Heart left ventricle (tissue), 16 donors: ENCODE results near the gene SLC6A11. TPM values are rescaled to one million over a fixed set of nuclear protein-coding genes. Genes with fewer than 3 reads are reported as not detected.

Experiments used
- ATAC-seq, 4 donors: fragments of 200-7000 bp; cut with Tn5 transposase; one replicate each; pipeline ENCODE4 v1.9.1; 2020 to 2022; ENCODE audit warnings: moderate library complexity in 4 of 4, mild to moderate bottlenecking in 3 of 4, moderate number of reproducible peaks in 1 of 4
- DNase-seq, 5 donors: peaks; one replicate each; pipeline ENCODE4 v3.0.0-alpha.2; 2020
- H3K27ac ChIP-seq, 12 donors: fragments of 200-600 bp; sonication (generic) in 4 of 12; one replicate each; pipeline versions ENCODE4 v1.5.0 to v1.8.0; 2016 to 2022; ENCODE audit warnings: mild to moderate bottlenecking in 2 of 12
- H3K27me3 ChIP-seq, 9 donors: fragments of 200-600 bp; sonication (generic) in 2 of 9; one replicate each; pipeline versions ENCODE4 v1.5.1 to v1.8.0; 2016 to 2022; ENCODE audit warnings: mild to moderate bottlenecking in 3 of 9
- H3K36me3 ChIP-seq, 9 donors: fragments of 200-600 bp; sonication (generic) in 2 of 9; one replicate each; pipeline versions ENCODE4 v1.5.0 to v1.8.0; 2018 to 2022; ENCODE audit warnings: mild to moderate bottlenecking in 2 of 9
- H3K4me1 ChIP-seq, 12 donors: fragments of 200-600 bp; sonication (generic) in 4 of 12; one replicate each; pipeline versions ENCODE4 v1.5.0 to v1.8.0; 2016 to 2022; ENCODE audit warnings: mild to moderate bottlenecking in 3 of 12
- H3K4me3 ChIP-seq, 12 donors: fragments of 200-600 bp; sonication (generic) in 4 of 12; one replicate each; pipeline versions ENCODE4 v1.5.0 to v1.8.0; 2017 to 2022; ENCODE audit warnings: mild to moderate bottlenecking in 9 of 12, moderate library complexity in 4 of 12
- H3K9me3 ChIP-seq, 12 donors: fragments of 200-600 bp; sonication (generic) in 4 of 12; one replicate each; pipeline versions ENCODE4 v1.5.0 to v1.8.0; 2016 to 2022; ENCODE audit warnings: mild to moderate bottlenecking in 1 of 12
- CTCF ChIP-seq, 12 donors: fragments of 200-600 bp; sonication (generic) in 4 of 12; IDR thresholded peaks; one replicate each; pipeline versions ENCODE4 v1.5.0 to v1.8.0; 2018 to 2022; ENCODE audit warnings: antibody characterized with exemption in 12 of 12, mild to moderate bottlenecking in 5 of 12
- POLR2A ChIP-seq, 2 donors: fragments of 450-650 bp; IDR thresholded peaks; one replicate each; pipeline ENCODE4 v1.6.1; 2017; ENCODE audit warnings: antibody characterized with exemption in 2 of 2, mild to moderate bottlenecking in 2 of 2, moderate library complexity in 2 of 2
- WGBS, 4 donors: extraction: QIAGEN DNeasy Blood & Tissue Kit in 2 of 4; methylation state at CpG; one replicate each; pipeline versions ENCODE4 v1.1.5 to v1.1.7; 2013 to 2018; 5-methylcytosine and 5-hydroxymethylcytosine counted together
- intact Hi-C, 10 donors: fragments of 100-400 bp; cut with DNase I; formaldehyde crosslinking; loops; one replicate each; pipeline versions ENCODE4 v1.11.1 to v1.14.2; 2022
- polyA plus RNA-seq, 2 donors: library from polyadenylated mRNA; stranded (reverse); fragments of 200-250 nt; gene quantifications; one replicate each; pipeline ENCODE4 v1.2.3, GENCODE V29; 2013
- total RNA-seq, 9 donors: library from RNA; depleted of rRNA in 2 of 9; stranded (reverse); fragments of >200 nt in 2 of 9; fragmentation: NEBNext Ultra II Directional in 3 of 9; extraction: Animal tissue kit (Norgen Biotek cat#: 25700) in 3 of 9; gene quantifications; one replicate each; pipeline versions ENCODE4 v1.1.0 to v1.2.4, GENCODE V29; 2016 to 2023
- donor health status: ischemic (EF 13 %, LVEDD 7.1; RV severe dilation, severe dysfunction).
- donor health status: healthy with polysubstance abuse.
- donor health status: DM: no; HTN: yes; CAD: no.
- donor health status: DM: no; HTN: no; CAD: no.
- donor health status: ischemic (EF 25% LVEDD 6.9; RV normal size, moderate dysfunction).
- donor health status: ischemic (EF 25% LVEDD 5.7; RV mildly dilated, moderate dysfunction).
- donor health status: healthy.
- donor health status: DM: yes; HTN: yes; CAD: no.
- donor health status: ischemic (EF 35%, LVEDD 5.7; RV mildly dilated, moderate dysfunction).
- donor health status: nonischemic (EF 11% LVEDD 7.7; RV severe dilation, severe dysfunction).
- donor health status: DM: yes; HTN: yes; CAD: no.
- donor health status: PGD.
- donor health status: ischemic (EF 29% LVEDD 5.4; RV normal size, mild dysfunction).
- donor health status: nonischemic (EF 23%, LVEDD 6.1; RV moderate dilation, normal function).

The SLC6A11 gene
- total and polyA plus RNA-seq, 11 donors = not detected

DNA sequence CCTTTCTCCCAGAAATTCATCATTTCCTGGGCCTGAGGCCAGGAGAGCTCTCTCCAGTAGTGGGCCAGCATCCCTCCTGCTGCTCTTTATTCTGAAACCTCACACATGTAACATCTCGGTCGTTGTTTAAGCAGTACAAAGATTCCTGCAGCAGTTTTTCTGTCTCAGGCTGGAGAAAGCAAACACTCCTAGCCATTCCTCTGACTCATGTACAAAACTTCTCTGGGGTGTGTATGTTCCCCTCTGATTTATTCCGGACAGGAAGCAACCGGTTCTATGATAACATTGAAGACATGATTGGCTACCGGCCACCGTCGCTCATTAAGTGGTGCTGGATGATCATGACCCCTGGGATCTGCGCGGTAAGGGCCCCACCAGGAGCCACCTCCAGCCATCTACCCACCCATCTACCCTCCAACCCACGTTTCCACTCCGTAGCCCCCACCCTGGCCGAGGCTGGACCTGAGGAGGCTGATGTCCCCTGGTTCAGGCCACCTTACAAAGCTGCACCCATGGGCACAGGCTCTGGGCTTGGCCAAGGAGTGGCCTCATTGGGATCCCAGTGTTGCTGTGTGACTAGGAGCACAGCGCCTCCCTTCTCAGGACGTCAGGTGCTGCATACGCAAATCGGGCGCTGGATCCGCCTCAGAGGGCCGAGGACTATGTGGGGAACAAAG lies 117.9 kb downstream of the SLC6A11 start:
- peak overlapping the region in 2 of 12 donors; percentile 26 to 29 for H3K27ac ChIP-seq
- ATAC-seq = peak; percentile 40 to 71 (median 42)
- no peak overlapping the region for H3K4me3 ChIP-seq
- 60 to 67% (median 63%) methylated on average over 18 to 19 of the region's 19 CpGs for WGBS, 4 donors
- TF ChIP-seq CTCF (IDR thresholded peaks at IDR 0.05) (no peak), POLR2A (IDR thresholded peaks at IDR 0.05) (no peak)
- no peak for DNase-seq
- no peaks in the 10 kb centered on the region for H3K36me3 ChIP-seq
- H3K27me3 ChIP-seq = peaks cover 0 to 6% (median 0%) of the 10 kb centered on the region in 9 donors
- H3K9me3 ChIP-seq = no peaks in the 10 kb centered on the region
- no peaks in the 10 kb centered on the region for H3K4me1 ChIP-seq
- intact Hi-C loops = no loop called here

GRCh38 chr3:10935028-10935427 lies 119.0 kb downstream of the SLC6A11 start:
- 92 to 94% (median 93%) methylated on average over 11 to 12 of the region's 12 CpGs for WGBS, 4 donors
- Histone ChIP-seq H3K4me1 (no peaks in the 10 kb centered on the region), H3K27ac (no peak overlapping the region), H3K9me3 (no peaks in the 10 kb centered on the region), H3K36me3 (no peaks in the 10 kb centered on the region), H3K4me3 (no peak overlapping the region), H3K27me3 (peaks cover 0 to 6% (median 0%) of the 10 kb centered on the region in 9 donors)
- ATAC-seq = no peak
- TF ChIP-seq POLR2A (IDR thresholded peaks at IDR 0.05) = no peak
- TF ChIP-seq CTCF (IDR thresholded peaks at IDR 0.05) = no peak
- no peak for DNase-seq
- intact Hi-C loops = no loop called here

GRCh38 chr3:10935846-10936631 lies 120.0 kb downstream of the SLC6A11 start:
- Histone ChIP-seq H3K27ac (no peak overlapping the region), H3K9me3 (no peaks in the 10 kb centered on the region), H3K36me3 (no peaks in the 10 kb centered on the region), H3K4me3 (no peak overlapping the region), H3K27me3 (peaks cover 0 to 6% (median 0%) of the 10 kb centered on the region in 9 donors), H3K4me1 (no peaks in the 10 kb centered on the region)
- TF ChIP-seq POLR2A (IDR thresholded peaks at IDR 0.05) (no peak), CTCF (IDR thresholded peaks at IDR 0.05) (no peak)
- 71 to 78% (median 74%) methylated on average over 9 of the region's 9 CpGs for whole genome bisulfite sequencing, 4 donors
- intact Hi-C loops = no loop called here
- ATAC-seq (no peak), DNase-seq (no peak)

- DNase-seq (no peak), ATAC-seq (no peak)
- Histone ChIP-seq H3K27me3 (peaks cover 0 to 6% (median 0%) of the 10 kb centered on the region in 9 donors), H3K36me3 (no peaks in the 10 kb centered on the region), H3K4me1 (no peaks in the 10 kb centered on the region), H3K27ac (no peak overlapping the region), H3K9me3 (no peaks in the 10 kb centered on the region), H3K4me3 (no peak overlapping the region)
- no peak for TF ChIP-seq CTCF (IDR thresholded peaks at IDR 0.05)
- TF ChIP-seq POLR2A (IDR thresholded peaks at IDR 0.05) = no peak
- WGBS, 4 donors = 70 to 79% (median 73%) methylated on average over 7 of the region's 7 CpGs
- intact Hi-C loops = no loop called here
Measured at GRCh38 chr3:10936686-10937085, 120.7 kb downstream of the SLC6A11 start.
